H1 (cell line): ENCODE data around the gene NR1I2. TPM values are rescaled to one million over a fixed set of nuclear protein-coding genes. Genes with fewer than 3 reads are reported as not detected.

Source experiments
- CTCF ChIA-PET: fragments of 300-600 bp; sonication (Branson Sonifier 250); formaldehyde crosslinking; loops from one replicate; lab custom pipeline; 2021; ENCODE audit not compliant: partially characterized antibody; lab: Charles Lee
- POLR2A ChIA-PET: fragments of 300-600 bp; sonication (Branson Sonifier 250); formaldehyde crosslinking; loops from one replicate; lab custom pipeline; 2021; ENCODE audit warnings: inconsistent platforms; ENCODE audit not compliant: partially characterized antibody; lab: Charles Lee
- DNase-seq, 2 experiments: peaks; one replicate each; pipeline versions ENCODE4 v3.0.0 to v3.0.0-alpha.2; 2010 to 2022; ENCODE audit warnings: low spot score in 2 of 2, low read depth in 1 of 2, mixed read lengths in 1 of 2
- FAIRE-seq: peaks from 2 replicates; lab custom pipeline; 2011; peaks lifted over from hg19 to GRCh38; lab: Jason Lieb, UNC
- H2AFZ ChIP-seq: 2 replicates; pipeline ENCODE4 v1.8.1; 2012; ENCODE audit warnings: low read length, inconsistent platforms
- H2AK5ac ChIP-seq: 2 replicates; pipeline ENCODE4 v1.6.1; 2013; ENCODE audit warnings: low read depth, low read length
- H2BK120ac ChIP-seq: replicated peaks from 2 replicates; pipeline ENCODE3; 2013; ENCODE audit warnings: low read depth, low read length, inconsistent platforms
- H2BK12ac ChIP-seq: 2 replicates; pipeline ENCODE4 v1.6.1; 2013; ENCODE audit warnings: low read depth, low read length
- H2BK15ac ChIP-seq: 2 replicates; pipeline ENCODE4 v1.6.1; 2013; ENCODE audit warnings: low read length
- H2BK20ac ChIP-seq: 2 replicates; pipeline ENCODE4 v1.6.1; 2013; ENCODE audit warnings: low read length
- H2BK5ac ChIP-seq: 2 replicates; pipeline ENCODE4 v1.6.1; 2013; ENCODE audit warnings: low read depth, low read length
- H3K14ac ChIP-seq: 2 replicates; pipeline ENCODE4 v1.6.1; 2013; ENCODE audit warnings: inconsistent platforms; ENCODE audit not compliant: insufficient read length
- H3K18ac ChIP-seq: 2 replicates; pipeline ENCODE4 v1.6.1; 2013; ENCODE audit warnings: low read length; ENCODE audit errors: extremely low read depth
- H3K23ac ChIP-seq: 2 replicates; pipeline ENCODE4 v1.6.1; 2013; ENCODE audit warnings: inconsistent platforms; ENCODE audit not compliant: insufficient read length
- H3K23me2 ChIP-seq: 2 replicates; pipeline ENCODE4 v1.6.1; 2013; ENCODE audit warnings: low read depth, low read length
- H3K27ac ChIP-seq: 2 replicates; pipeline ENCODE4 v1.6.1; 2011; ENCODE audit warnings: low read depth, low read length, inconsistent platforms
- H3K27me3 ChIP-seq, 4 experiments: replicated peaks in 1 of 4; 1 replicate in 1 of 4; 2 replicates in 3 of 4; pipeline versions ENCODE4 v1.6.1 to v1.8.1; 2011 to 2013; ENCODE audit warnings: low read length in 3 of 4, mild to moderate bottlenecking in 3 of 4, inconsistent platforms in 2 of 4, mixed read lengths in 2 of 4, moderate library complexity in 1 of 4; ENCODE audit not compliant: control insufficient read depth in 3 of 4, insufficient read depth in 3 of 4; ENCODE audit errors: extremely low read depth in 1 of 4
- H3K36me3 ChIP-seq, 4 experiments: 2 replicates each; pipeline versions ENCODE4 v1.6.1 to v1.8.1; 2011 to 2013; ENCODE audit warnings: mild to moderate bottlenecking in 4 of 4, low read length in 3 of 4, moderate library complexity in 2 of 4, control low read depth in 1 of 4, inconsistent platforms in 1 of 4; ENCODE audit not compliant: insufficient read depth in 4 of 4, control insufficient read depth in 2 of 4
- H3K4ac ChIP-seq: replicated peaks from 2 replicates; pipeline ENCODE3; 2013; ENCODE audit warnings: low read length, low read depth, mixed read lengths, inconsistent platforms; ENCODE audit not compliant: insufficient read length
- H3K4me1 ChIP-seq, 4 experiments: replicated peaks in 1 of 4; 1 replicate in 1 of 4; 2 replicates in 3 of 4; pipeline versions ENCODE4 v1.6.1 to v1.8.1; 2011 to 2013; ENCODE audit warnings: low read length in 3 of 4, inconsistent platforms in 2 of 4, mixed read lengths in 1 of 4; ENCODE audit not compliant: insufficient read depth in 4 of 4, control insufficient read depth in 3 of 4
- H3K4me2 ChIP-seq, 2 experiments: 2 replicates each; pipeline versions ENCODE4 v1.6.1 to v1.8.1; 2011 to 2013; ENCODE audit warnings: low read depth in 2 of 2, low read length in 2 of 2, control low read depth in 1 of 2, inconsistent platforms in 1 of 2, mild to moderate bottlenecking in 1 of 2; ENCODE audit not compliant: insufficient read depth in 1 of 2
- H3K4me3 ChIP-seq, 4 experiments: fragments of 200-600, 300-600 bp in 1 of 4; sonication (generic), shearing (Covaris generic), sonication (Bioruptor Twin) in 1 of 4; 2 replicates each; pipeline versions ENCODE4 v1.5.1 to v1.8.1; 2011 to 2016; ENCODE audit warnings: low read length in 4 of 4, low read depth in 3 of 4, control low read depth in 2 of 4, inconsistent platforms in 2 of 4, mild to moderate bottlenecking in 2 of 4, mixed read lengths in 1 of 4, moderate library complexity in 1 of 4; ENCODE audit not compliant: insufficient read depth in 2 of 4; ENCODE audit errors: extremely low read depth in 1 of 4
- H3K56ac ChIP-seq: replicated peaks from 2 replicates; pipeline ENCODE3; 2013; ENCODE audit warnings: low read depth, mild to moderate bottlenecking, mixed read lengths, low read length, inconsistent platforms; ENCODE audit not compliant: insufficient read length
- H3K79me1 ChIP-seq: 2 replicates; pipeline ENCODE4 v1.6.1; 2013; ENCODE audit warnings: low read depth, low read length, control low read depth
- H3K79me2 ChIP-seq, 2 experiments: 2 replicates each; pipeline versions ENCODE4 v1.6.1 to v1.8.1; 2012 to 2013; ENCODE audit warnings: low read length in 2 of 2, mild to moderate bottlenecking in 2 of 2, inconsistent platforms in 1 of 2; ENCODE audit not compliant: insufficient read depth in 2 of 2, control insufficient read depth in 1 of 2
- H3K9ac ChIP-seq, 4 experiments: replicated peaks in 1 of 4; 1 replicate in 1 of 4; 2 replicates in 3 of 4; pipeline versions ENCODE4 v1.6.1 to v1.8.1; 2011 to 2013; ENCODE audit warnings: low read depth in 3 of 4, low read length in 3 of 4, control low read depth in 2 of 4, mild to moderate bottlenecking in 2 of 4, moderate library complexity in 2 of 4, inconsistent platforms in 1 of 4; ENCODE audit errors: extremely low read depth in 1 of 4
- H3K9me3 ChIP-seq, 2 experiments: 2 replicates each; pipeline versions ENCODE4 v1.6.1 to v1.8.1; 2012 to 2013; ENCODE audit warnings: mild to moderate bottlenecking in 2 of 2, moderate library complexity in 2 of 2, control low read depth in 1 of 2, inconsistent platforms in 1 of 2, low read depth in 1 of 2, low read length in 1 of 2, mixed read lengths in 1 of 2; ENCODE audit not compliant: insufficient read depth in 2 of 2
- H4K20me1 ChIP-seq, 2 experiments: replicated peaks in 1 of 2; 2 replicates each; pipeline versions ENCODE3 to v1.8.1; 2011 to 2013; ENCODE audit warnings: inconsistent platforms in 2 of 2, low read length in 2 of 2, mild to moderate bottlenecking in 1 of 2; ENCODE audit not compliant: insufficient read depth in 2 of 2, control insufficient read depth in 1 of 2
- H4K5ac ChIP-seq: 2 replicates; pipeline ENCODE4 v1.6.1; 2013; ENCODE audit warnings: low read length, low read depth, mixed read lengths, inconsistent platforms; ENCODE audit not compliant: insufficient read length
- H4K8ac ChIP-seq: 2 replicates; pipeline ENCODE4 v1.8.0; 2013; ENCODE audit warnings: mild to moderate bottlenecking, moderate library complexity, low read length, inconsistent platforms; ENCODE audit not compliant: insufficient read depth; ENCODE audit errors: extremely low read depth
- H4K91ac ChIP-seq: replicated peaks from 2 replicates; pipeline ENCODE3; 2013; ENCODE audit warnings: low read length, mixed read lengths, inconsistent platforms; ENCODE audit not compliant: insufficient read length
- EZH2 ChIP-seq: fragments of 200-600 bp; sonication (generic); IDR thresholded peaks from 2 replicates; pipeline ENCODE4 v1.7.1; 2012; ENCODE audit warnings: low read depth, mild to moderate bottlenecking, moderate library complexity, low read length, inconsistent platforms; ENCODE audit not compliant: severe bottlenecking
- FOSL1 ChIP-seq: IDR thresholded peaks from 2 replicates; pipeline ENCODE4 v1.6.1; 2011; ENCODE audit warnings: mild to moderate bottlenecking, low read depth, low read length, moderate library complexity; ENCODE audit not compliant: insufficient read depth
- MAFK ChIP-seq: IDR thresholded peaks from 2 replicates; pipeline ENCODE4 v1.6.1; 2012; ENCODE audit warnings: low read depth, mild to moderate bottlenecking, improper control_type of control experiment, low read length
- POLR2AphosphoS5 ChIP-seq: IDR thresholded peaks from 2 replicates; pipeline ENCODE4 v1.6.1; 2011; ENCODE audit warnings: low read depth, low read length
- TCF12 ChIP-seq: IDR thresholded peaks from 2 replicates; pipeline ENCODE4 v1.6.1; 2011; ENCODE audit warnings: low read depth, mild to moderate bottlenecking, low read length
- whole genome bisulfite sequencing, 2 experiments: shearing (Covaris generic) in 1 of 2; methylation state at CpG; one replicate each; pipeline versions ENCODE4 v1.1.6 to v1.1.7; 2013 to 2015; ENCODE audit warnings: low lambda C conversion rate in 2 of 2, mixed read lengths in 2 of 2, inconsistent platforms in 1 of 2, low coverage in 1 of 2, missing lambda C conversion rate in 1 of 2; ENCODE audit not compliant: insufficient replicate concordance in 2 of 2, insufficient coverage in 1 of 2, insufficient read length in 1 of 2; ENCODE audit errors: extremely low coverage in 1 of 2, missing lambda C conversion rate in 1 of 2; 5-methylcytosine and 5-hydroxymethylcytosine counted together
- polyA plus RNA-seq, 7 experiments: library from polyadenylated mRNA; depleted of rRNA in 3 of 7; stranded (reverse) in 5 of 7; unstranded in 2 of 7; fragments of >200 nt in 5 of 7; fragments of 200-250 nt in 2 of 7; gene quantifications; 1 replicate in 5 of 7; 2 replicates in 1 of 7; 4 replicates in 1 of 7; pipeline versions ENCODE4 v1.2.1 to v1.2.3, GENCODE V29; 2011 to 2013; ENCODE audit warnings: missing spikeins in 2 of 7, mixed read lengths in 2 of 7
- total RNA-seq: library from RNA; stranded (reverse); fragmentation: NEBNext Ultra II Directional; extraction: Animal tissue kit (Norgen Biotek cat#: 25700); gene quantifications from 2 replicates; pipeline ENCODE4 v1.2.1, GENCODE V29; 2021
- TF ChIP-seq, protein P1 (sequence below), 3 experiments: IDR thresholded peaks; 1 replicate in 2 of 3; 2 replicates in 1 of 3; pipeline versions ENCODE4 v1.5.1 to v1.6.1; 2011; ENCODE audit warnings: low read length in 3 of 3, mild to moderate bottlenecking in 3 of 3, inconsistent platforms in 2 of 3, low read depth in 1 of 3, moderate library complexity in 1 of 3; ENCODE audit not compliant: insufficient read depth in 1 of 3; ENCODE audit errors: control extremely low read depth in 1 of 3

Gene NR1I2
- total and polyA plus RNA-seq, 2 of the 8 experiments (the other 6 are each of a cell fraction or from before 2014, with no cell fraction given): 0.28 to 1.8 TPM

DNA sequence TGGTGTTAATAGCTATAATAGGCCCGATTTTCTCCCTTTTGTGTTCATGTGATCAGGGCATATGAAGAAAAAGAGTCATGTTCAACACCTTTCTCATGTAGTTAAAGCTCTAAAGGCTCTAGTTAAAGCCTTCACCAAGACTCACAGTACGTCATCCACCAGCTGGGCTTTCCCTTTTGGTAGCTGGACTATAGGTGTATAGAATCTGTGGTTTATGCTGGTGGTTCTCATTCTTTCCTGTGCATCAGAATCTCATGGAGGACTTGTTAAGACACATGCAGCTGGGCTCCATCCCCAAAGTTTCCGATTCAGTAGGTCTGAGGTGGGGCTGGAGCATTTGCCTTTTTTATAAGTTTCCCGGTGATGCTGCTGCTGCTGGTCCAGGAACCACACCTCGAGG is 48.1 kb upstream of the NR1I2 start:
- Histone ChIP-seq H3K4me3 (no peak overlapping the region), H3K27me3 (no peaks in the 10 kb centered on the region), H3K9me3 (no peaks in the 10 kb centered on the region), H2BK20ac (no peak overlapping the region), H2BK12ac (no peak overlapping the region), H3K23ac (no peak overlapping the region), H3K4ac (no peak overlapping the region), H2BK5ac (no peak overlapping the region), H3K14ac (no peak overlapping the region), H3K36me3 (no peaks in the 10 kb centered on the region; a peak in 1 of 8 replicates), H3K56ac (no peak overlapping the region), H4K8ac (no peak overlapping the region), H2AFZ (no peak overlapping the region), H2BK120ac (no peak overlapping the region), H4K20me1 (no peaks in the 10 kb centered on the region), H3K18ac (no peak overlapping the region), H4K91ac (no peak overlapping the region), H3K4me2 (no peak overlapping the region), H2AK5ac (no peak overlapping the region), H4K5ac (no peak overlapping the region), H3K79me1 (no peaks in the 10 kb centered on the region), H2BK15ac (no peak overlapping the region), H3K79me2 (no peaks in the 10 kb centered on the region), H3K4me1 (no peaks in the 10 kb centered on the region), H3K23me2 (peaks cover 1% of the 10 kb centered on the region; the same call in 1 of the 2 replicates), H3K9ac (no peak overlapping the region), H3K27ac (no peak overlapping the region)
- DNase-seq (no peak), FAIRE-seq (no peak)
- ChIA-PET CTCF (interaction anchor here (0.5 to 3.2 kb wide), 2 partner anchors 8 to 23 kb away, joined by 3 to 23 read pairs; no protein-coding TSS in a partner anchor), POLR2A (no interaction called here)
- 86% methylated on average over 5 of the region's 5 CpGs; no CpG with 5 or more reads in 1 of the 2 experiments for WGBS, 2 experiments
- TF ChIP-seq, protein P1, sequence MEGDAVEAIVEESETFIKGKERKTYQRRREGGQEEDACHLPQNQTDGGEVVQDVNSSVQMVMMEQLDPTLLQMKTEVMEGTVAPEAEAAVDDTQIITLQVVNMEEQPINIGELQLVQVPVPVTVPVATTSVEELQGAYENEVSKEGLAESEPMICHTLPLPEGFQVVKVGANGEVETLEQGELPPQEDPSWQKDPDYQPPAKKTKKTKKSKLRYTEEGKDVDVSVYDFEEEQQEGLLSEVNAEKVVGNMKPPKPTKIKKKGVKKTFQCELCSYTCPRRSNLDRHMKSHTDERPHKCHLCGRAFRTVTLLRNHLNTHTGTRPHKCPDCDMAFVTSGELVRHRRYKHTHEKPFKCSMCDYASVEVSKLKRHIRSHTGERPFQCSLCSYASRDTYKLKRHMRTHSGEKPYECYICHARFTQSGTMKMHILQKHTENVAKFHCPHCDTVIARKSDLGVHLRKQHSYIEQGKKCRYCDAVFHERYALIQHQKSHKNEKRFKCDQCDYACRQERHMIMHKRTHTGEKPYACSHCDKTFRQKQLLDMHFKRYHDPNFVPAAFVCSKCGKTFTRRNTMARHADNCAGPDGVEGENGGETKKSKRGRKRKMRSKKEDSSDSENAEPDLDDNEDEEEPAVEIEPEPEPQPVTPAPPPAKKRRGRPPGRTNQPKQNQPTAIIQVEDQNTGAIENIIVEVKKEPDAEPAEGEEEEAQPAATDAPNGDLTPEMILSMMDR (IDR thresholded peaks at IDR 0.05; ENCODE audit: control extremely low read depth in 1 of 3, insufficient read depth in 1 of 3, low read depth in 1 of 3, low read length in 3 of 3): no peak
- no peak for TF ChIP-seq FOSL1
- TF ChIP-seq EZH2: no peak
- TF ChIP-seq POLR2AphosphoS5: no peak
- TF ChIP-seq MAFK: no peak
- no peak for TF ChIP-seq TCF12
